Ramos (cell line): ENCODE data around the gene SPATA12.

Experiments used
- in situ Hi-C: fragments of 300-500 bp; cut with MboI; formaldehyde crosslinking; loops from one replicate; pipeline ENCODE4 v1.14.3; 2022; ENCODE audit warnings: low sequenced_read_pairs; ENCODE audit not compliant: unreplicated experiment

Gene SPATA12, protein sequence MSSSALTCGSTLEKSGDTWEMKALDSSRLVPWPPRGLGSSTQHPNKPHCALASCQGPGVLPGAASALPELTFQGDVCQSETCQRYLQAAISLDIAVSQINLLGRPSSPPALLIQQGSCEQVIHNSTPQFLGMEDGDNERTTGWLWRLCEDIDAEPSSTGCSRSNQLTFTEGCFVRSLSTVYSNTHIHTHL

DNA sequence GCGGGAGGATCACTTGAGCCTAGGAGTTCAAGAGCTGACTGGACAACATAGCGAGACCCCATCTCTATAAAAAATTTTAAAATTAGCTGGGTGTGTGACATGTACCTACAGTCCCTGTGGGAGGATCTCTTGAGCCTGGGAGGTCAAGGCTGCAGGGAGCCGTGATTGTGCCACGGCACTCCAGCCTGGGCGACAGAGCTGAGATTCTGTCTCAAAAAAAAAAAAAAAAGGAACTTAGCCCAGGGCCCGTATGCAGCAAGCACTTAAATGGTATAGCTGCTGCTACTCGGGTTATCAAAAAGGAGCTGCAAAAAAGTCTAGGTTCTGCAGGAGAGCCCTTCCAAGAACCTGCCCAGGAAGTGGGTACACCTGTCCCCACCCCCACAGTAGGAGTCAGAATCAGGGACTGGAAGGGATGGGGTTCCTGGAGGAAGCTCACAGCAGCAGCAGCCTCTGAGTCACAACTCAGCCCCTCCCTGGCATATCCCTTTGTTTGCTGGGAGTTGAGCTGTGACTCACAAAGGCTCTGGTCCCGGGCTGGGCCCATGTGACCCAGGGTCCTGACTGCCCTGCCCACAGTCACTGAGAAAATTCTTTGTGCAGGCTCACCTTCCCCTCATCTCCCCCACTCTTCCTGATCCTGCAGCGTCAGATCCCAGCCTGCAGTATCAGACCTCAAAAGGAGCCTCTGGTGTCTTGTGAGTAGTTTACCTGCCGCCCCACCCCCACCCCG is at the start of gene SPATA12:
TSS of gene SPATA12 (plus strand) at position 576 of the 733 bp plus-strand sequence. CDS start 13,031 bp downstream, outside the sequence.
- in situ Hi-C loops: no loop called here

DNA sequence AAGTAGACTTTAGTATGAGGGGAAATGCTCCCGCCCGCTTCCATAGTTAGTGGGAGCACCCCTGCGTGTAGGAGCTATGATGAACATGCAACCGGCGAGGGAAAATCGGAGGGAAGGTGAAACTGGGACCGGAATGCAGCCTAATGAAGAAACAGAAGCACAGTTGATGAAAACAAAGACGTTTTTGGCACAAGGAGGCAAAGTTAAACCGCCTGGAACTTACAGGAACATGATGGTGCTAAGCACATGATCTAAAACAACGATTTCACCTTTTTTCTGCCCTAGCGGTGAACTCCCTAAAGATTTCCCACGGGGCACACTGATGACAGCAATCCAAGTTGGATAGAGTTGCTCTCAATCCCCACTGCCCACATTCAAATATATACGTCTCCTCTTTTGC is 49.4 kb upstream of the SPATA12 start:
- in situ Hi-C loops: no loop called here

DNA sequence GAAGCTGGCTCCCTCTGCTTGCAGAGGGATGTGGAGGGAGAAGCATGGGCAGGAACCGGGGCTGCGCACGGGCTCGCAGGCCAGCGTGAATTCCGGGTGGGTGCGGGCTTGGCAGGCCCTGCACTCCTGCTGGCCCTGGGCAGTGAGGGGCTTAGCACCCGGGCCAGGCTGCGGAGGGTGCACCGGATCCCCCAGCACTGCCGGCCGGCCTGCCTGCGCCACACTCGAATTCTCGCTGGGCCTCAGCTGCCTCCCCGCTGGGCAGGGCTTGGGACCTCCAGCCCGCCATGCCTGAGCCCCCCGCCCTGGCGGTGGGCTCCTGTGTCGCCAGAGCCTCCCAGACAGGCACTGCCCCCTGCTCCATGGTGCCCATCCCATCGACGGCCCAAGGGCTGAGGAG is 47.6 kb upstream of the SPATA12 start:
- in situ Hi-C loops: no loop called here

DNA sequence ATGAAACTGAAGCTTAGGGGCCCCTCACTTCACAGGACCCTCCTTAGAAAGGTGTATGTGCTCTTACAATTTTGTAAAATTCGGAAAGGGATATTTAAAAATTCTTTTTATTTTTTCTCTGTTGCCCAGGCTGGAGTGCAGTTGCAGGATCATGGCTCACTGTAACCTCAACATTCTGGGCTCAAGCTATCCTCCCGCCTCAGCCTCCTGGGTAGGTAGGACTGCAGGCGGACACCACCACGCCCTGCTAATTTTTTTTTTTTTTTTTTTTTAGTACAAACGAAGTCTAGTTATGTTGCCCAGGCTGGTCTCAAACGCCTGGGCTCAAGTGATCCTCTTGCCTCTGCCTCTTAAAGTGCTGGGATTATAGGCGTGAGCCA is 45.1 kb upstream of the SPATA12 start:
- in situ Hi-C loops: no loop called here

- in situ Hi-C loops: no loop called here
Observed at GRCh38 chr3:57015912-57016311, 44.6 kb upstream of the SPATA12 start.

DNA sequence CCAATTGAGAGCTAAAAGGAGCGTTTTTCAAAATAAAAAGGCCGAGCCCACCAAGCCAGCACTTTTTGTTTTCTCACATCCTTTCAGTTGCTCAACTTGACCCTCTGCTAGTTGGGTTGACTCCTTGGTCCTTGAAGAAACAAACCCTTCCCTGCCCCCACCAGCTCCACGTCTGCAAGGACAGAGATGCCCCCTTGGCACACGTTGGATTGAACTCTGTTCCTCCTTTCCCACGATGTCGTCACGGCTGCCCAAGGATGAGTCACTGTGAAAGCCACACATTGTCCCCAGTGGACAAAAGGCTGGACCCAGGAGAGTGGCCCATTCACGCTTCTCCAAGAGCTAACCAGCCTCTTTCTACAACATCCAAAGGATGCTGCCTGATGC is 43.0 kb upstream of the SPATA12 start:
- in situ Hi-C loops: no loop called here

DNA sequence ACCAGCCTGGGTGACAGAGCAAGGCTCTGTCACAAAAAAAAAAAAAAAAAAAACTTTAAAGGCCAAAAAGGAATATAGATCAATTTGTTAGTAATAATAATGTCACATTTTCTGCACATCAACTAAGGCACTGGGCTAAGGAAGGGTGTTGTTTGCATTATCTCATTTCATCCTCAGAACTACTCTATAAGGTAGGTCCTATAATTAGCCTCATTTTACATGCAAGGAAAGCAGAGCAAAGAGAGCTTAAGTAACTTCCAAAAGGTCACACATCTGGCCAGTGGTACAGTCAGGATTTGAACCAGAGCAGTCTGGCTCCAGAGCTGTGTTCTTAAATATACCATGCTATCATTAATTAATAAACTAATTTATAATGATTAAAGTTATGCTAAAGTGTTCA is 42.2 kb upstream of the SPATA12 start:
- in situ Hi-C loops: no loop called here

DNA sequence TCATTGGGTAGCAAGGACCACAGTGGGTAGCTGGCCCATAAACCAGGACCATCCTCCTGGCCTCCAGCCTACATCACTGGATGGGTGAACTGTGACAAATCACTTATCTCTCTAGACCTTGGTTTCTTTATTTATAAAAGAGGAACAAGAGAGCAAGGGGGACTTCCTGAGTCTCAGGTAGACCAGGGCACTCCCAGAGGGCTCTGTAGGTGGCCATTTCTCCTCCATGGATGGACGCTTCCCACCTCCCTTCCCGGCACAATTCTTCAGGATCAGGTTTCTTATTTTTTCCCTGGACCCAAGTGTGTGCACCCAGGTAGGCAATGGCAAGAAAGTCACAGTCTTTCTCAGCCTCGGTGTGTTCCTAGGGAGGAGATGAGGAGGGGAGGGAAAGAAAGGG is 41.4 kb upstream of the SPATA12 start:
- in situ Hi-C loops: no loop called here

GRCh38 chr3:57025237-57025636 is 35.2 kb upstream of the SPATA12 start:
- in situ Hi-C loops: no loop called here

DNA sequence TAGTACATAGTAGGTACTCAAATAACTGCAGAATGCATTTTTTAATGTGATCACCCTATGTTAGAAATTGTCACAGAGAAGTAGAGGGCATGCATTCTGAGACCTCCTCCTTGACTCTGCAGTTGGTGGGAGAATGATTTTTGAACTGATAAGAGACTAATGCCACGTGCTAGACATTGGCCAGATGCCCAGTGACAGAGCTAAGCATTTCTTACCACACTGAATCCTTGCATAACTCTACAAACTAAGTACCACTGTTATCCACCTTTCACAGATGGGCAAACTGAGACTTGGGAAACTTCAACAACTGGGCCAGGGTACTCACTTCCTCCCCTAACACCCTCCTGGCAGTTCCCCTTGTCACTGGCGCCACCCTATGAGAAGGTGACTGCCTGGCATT is 33.5 kb upstream of the SPATA12 start:
- in situ Hi-C loops: no loop called here

GRCh38 chr3:57029383-57029782 is 31.1 kb upstream of the SPATA12 start:
- in situ Hi-C loops: no loop called here

DNA sequence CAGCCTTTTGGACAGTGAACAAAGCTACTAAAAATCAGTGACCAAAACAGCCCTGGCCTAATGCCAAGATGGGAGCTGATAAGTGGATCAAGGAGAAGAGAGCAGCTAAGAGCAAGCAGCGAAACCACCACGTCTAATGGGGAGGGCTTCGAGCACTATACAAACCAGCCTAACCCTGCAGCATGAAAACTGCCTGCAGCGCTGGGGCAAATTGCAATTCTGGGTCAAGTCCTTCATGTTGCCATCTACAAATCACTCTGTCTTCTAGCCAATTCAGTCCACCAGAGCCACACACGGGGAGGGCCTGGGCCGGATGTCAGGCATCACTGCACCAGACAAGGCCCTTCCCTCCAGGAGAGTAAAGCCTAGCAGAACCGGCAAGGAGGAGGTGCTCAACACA is 30.5 kb upstream of the SPATA12 start:
- in situ Hi-C loops: no loop called here

- in situ Hi-C loops: no loop called here
Observed at GRCh38 chr3:57030721-57031120, 29.7 kb upstream of the SPATA12 start.

DNA sequence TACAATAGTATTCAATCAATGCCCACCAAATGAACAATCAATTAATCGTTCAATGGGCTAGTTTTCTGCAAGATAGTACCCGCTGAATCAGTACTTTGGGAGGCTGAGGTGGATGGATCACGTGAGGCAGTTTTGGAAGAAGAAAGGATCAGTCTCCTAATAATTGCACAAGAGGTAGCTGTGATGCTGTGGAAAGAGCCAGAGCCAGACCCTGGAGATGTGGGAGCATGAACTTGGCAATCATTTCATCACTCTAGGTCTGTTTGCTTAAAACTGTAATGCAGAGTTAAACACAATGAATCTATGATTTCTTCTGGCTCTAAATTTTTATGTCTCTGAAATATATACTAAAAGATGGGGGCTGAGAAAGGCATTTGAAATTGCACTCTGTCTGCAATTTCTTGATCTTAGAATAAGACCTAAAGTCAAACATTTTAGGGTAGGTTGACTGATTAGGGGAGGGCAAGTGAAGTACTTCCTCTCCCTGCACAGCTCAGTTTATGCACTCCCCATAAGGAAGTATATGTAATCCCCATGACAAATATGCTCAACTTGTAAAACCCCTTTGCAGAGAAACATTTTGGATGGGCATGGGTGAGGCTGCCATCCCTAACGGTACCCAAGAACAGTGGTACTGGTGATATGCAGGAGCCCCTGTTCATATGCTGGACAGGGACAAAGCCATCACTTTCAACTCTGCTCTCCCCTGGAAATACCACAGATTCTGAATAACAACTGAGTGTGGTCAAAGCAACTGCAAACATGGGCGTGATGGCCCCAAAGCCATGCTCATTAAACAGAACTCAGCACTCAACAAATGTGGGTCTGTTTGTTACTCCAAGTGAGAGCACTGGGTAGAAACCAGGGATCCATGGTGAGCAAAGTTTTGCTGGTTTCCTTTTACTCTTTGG is 28.6 kb upstream of the SPATA12 start:
- in situ Hi-C loops: no loop called here

DNA sequence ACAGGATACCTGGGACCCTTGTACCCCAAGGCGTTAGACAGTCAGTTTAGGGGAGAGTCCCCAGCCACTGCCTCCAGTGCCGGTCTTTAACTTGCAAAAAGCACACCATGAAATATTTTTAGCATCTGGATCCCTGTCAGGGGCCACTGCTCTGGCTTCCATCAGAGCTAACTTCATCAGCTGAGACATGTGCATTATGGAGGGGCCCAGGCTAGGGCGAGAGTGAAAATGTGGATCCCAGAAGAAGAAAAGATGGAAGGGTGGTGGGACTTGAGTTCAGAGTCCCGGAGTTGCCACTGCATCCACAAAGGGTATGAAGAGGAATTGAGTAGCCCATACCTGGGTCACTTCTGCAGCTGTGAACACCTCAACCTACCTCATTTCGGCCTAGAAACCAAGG is 23.5 kb upstream of the SPATA12 start:
- in situ Hi-C loops: no loop called here

DNA sequence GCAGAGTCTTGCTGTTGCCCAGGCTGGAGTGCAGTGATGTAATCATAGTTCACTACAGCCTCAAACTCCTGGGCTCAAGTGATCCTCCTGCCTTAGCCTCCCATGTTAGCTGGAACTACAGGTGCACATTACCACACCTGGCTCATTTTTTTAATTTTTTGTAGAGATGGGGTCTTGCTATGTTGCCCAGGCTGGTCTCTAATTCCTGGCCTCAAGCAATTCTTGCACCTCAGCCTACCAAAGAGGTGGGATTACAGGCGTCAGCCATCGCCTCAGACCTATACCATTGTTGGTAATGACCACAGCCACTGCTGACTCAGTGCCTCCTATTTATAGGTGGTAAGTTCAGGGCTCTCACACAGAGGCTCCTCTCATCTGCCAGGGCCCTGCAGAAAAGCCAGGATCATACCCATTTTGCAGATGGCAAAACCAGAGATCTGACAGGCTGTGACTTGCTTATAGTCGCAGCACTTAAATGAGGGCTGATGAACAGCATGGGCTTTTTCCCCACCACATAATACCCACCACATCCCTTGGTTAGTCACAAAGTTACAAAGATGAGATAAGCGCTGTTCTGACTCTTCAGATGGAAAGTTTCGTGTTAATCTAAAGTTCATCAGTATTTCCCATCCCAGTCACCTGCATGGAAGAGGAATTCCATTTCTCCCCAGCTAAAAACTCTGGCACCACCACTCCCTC is 21.8 kb upstream of the SPATA12 start:
- in situ Hi-C loops: no loop called here

DNA sequence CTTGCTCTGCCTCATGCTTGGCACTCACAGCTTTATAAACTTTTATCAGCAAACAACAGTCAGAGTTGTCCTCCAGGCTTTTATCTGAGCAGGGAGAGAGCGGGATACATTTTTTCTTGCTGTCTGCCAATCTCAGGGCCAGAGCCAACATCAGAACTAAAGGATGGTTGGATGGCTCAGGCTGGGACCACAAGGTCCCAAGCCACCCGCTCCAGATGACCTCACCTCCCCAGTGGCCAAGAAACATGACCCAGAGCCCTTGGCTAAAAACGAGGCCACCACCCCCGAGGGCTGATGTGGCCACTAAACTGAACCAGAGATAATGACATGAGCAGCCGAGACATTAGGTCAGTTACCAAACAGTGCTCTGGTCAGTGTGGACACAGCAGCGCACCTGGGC is 18.8 kb upstream of the SPATA12 start:
- in situ Hi-C loops: no loop called here

- in situ Hi-C loops: no loop called here
Observed at GRCh38 chr3:57043518-57043917, 16.9 kb upstream of the SPATA12 start.

DNA sequence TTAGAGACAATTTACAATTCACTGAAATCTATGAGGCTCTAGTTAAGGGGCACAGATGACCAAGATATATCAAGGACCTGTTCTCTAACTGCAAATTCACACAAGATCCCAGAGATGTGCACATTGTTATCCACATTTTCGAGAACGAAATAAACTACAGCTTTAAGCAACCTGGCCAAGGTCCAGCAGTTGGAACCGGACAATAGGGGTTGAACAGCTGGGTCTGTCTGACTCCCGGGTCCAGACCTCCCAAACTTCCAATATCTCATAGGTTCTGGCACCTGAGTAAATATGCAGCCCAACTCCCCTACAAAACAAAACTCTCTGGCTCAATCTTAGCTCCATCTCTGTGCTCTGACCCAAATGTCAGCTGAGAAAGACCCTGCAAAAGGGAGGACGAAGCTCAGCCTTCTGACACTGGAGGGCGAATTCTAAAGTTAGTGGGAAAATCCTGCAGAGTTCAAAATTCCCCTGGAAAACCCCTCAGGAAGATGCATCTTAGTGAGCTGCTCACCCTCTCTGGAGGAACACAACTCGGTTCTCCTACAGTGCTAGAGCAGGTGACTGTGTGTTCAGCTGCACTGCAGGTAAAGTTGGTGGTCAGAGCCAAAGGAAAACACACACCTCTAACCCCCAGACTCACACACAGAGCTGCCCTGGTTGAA is 14.2 kb upstream of the SPATA12 start:
- in situ Hi-C loops: no loop called here

DNA sequence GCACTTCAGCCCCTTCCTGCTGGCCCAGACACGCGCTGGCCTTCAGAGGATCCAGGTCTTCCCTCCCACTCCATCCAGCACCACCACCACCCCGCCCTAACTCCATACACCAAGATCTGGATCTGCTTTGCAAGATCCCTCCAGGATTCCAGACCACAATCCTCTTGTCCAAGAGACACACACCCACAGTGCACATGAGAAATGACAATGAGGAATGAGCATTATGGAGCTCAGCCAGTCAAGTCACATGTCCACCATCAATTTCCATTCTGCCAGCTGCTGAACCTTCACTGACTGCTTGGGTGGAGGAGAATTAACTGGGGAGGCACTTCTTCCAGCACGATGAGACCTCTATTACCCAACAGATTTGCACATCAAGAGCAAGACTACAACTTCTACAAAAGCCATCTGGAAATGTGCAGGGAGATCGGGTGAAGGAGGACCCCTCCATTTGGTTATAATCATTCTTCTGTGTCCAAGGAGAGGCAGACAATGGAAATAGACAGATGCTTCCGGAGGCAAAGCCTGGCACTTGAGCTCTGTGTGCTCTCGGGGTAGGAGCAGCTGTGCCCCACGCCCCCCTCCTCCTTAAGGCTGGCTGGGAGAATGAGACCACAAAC is 12.3 kb upstream of the SPATA12 start:
- in situ Hi-C loops: no loop called here
